ENCODE data around the gene GALP.

DNA sequence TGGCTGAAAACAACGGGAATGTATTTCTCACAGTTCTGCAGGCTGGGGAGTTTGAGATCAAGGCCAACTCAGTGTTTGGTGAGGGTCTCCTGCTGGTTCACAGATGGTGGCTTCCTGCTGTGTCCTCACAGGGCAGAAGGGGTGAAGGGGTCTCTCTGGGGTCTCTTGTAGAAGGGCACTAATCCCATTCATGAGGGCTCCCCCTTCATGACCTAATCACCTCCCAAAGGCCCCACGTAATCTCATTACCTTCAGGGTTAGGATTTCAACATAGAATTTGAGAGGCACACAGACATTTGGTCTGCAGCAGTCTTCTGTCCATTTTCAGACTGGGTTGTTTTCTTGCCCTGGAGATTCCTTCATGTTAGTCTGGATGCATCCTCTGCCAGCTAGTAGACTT, 23.2 kb upstream of the GALP start:
- TF ChIP-seq POLR2AphosphoS5 (IDR thresholded peaks at IDR 0.05) (no peak), POLR2A (IDR thresholded peaks at IDR 0.05) (no peak)
- TF ChIP-seq, protein P1, sequence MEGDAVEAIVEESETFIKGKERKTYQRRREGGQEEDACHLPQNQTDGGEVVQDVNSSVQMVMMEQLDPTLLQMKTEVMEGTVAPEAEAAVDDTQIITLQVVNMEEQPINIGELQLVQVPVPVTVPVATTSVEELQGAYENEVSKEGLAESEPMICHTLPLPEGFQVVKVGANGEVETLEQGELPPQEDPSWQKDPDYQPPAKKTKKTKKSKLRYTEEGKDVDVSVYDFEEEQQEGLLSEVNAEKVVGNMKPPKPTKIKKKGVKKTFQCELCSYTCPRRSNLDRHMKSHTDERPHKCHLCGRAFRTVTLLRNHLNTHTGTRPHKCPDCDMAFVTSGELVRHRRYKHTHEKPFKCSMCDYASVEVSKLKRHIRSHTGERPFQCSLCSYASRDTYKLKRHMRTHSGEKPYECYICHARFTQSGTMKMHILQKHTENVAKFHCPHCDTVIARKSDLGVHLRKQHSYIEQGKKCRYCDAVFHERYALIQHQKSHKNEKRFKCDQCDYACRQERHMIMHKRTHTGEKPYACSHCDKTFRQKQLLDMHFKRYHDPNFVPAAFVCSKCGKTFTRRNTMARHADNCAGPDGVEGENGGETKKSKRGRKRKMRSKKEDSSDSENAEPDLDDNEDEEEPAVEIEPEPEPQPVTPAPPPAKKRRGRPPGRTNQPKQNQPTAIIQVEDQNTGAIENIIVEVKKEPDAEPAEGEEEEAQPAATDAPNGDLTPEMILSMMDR (IDR thresholded peaks at IDR 0.05) = no peak
